ENCODE measurements around the gene SLC2A4RG. TPM values are rescaled to one million over a fixed set of nuclear protein-coding genes. Genes with fewer than 3 reads are reported as not detected.

SLC2A4RG gene
- total RNA-seq, 1 donor, result 24.2 TPM

DNA sequence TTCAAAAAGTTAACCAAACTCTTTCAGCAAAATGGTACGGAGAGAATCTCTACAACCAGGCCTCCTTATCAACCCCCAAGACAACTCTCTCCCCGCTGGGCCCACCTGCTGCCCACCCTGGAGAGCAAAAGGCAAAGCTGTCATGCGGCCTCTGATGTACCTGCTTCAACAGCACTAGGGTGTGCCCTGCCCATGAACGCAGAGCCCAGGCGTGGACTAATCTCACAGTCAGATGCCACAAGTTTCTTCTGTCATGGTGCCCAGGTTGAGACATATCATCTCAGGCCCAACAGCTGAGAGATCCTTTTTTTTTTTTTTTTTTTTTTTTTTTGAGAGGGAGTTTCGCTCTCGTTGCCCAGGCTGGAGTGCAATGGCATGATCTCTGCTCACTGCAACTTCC lies 26.3 kb downstream of the SLC2A4RG start:
- TF ChIP-seq, protein P1, sequence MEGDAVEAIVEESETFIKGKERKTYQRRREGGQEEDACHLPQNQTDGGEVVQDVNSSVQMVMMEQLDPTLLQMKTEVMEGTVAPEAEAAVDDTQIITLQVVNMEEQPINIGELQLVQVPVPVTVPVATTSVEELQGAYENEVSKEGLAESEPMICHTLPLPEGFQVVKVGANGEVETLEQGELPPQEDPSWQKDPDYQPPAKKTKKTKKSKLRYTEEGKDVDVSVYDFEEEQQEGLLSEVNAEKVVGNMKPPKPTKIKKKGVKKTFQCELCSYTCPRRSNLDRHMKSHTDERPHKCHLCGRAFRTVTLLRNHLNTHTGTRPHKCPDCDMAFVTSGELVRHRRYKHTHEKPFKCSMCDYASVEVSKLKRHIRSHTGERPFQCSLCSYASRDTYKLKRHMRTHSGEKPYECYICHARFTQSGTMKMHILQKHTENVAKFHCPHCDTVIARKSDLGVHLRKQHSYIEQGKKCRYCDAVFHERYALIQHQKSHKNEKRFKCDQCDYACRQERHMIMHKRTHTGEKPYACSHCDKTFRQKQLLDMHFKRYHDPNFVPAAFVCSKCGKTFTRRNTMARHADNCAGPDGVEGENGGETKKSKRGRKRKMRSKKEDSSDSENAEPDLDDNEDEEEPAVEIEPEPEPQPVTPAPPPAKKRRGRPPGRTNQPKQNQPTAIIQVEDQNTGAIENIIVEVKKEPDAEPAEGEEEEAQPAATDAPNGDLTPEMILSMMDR (IDR thresholded peaks at IDR 0.05; ENCODE audit: insufficient read depth, low read depth, low read length), result no peak
- no peak for DNase-seq (ENCODE audit: low read depth)
- H3K4me3 ChIP-seq (ENCODE audit: low read depth, low read length), result no peak overlapping the region

DNA sequence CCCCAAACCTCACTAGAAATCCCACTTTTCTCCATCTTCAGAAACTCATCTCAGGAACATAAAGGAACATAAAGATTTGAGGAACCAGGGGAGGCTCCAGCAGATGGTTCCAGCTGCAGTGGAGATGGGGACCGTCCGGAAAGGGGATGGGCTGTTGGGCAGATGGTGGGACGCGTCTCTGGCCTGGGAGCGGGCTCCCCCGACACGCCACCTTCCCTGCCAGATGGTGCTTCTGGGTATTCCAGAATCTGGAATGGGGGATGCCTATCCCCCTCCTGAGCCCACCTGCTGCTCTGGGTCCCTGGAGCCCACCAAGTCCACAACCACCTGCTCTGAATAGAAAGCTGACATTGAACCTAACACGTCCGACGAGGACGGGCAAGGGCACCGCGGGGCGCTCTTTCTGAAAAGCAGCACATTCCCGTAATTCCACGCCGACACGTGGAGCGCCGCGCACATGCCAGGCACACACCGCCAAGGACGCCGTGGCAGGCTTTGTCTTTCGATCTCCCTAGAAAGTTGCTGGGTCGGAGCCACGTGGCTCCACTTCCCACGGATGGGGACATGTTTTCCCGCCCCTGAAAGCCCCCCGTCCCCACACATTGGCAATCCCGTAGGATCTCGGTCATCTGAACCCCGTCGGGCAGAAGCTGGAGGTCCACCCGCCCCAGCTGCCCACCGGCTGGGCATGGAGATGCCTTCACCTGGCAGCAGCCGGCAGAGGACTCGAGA lies 27.3 kb downstream of the SLC2A4RG start:
- no peak for DNase-seq (ENCODE audit: low read depth)
- TF ChIP-seq, protein P1 (IDR thresholded peaks at IDR 0.05; ENCODE audit: insufficient read depth, low read depth, low read length), result no peak
- no peak overlapping the region for H3K4me3 ChIP-seq (ENCODE audit: low read depth, low read length)

DNA sequence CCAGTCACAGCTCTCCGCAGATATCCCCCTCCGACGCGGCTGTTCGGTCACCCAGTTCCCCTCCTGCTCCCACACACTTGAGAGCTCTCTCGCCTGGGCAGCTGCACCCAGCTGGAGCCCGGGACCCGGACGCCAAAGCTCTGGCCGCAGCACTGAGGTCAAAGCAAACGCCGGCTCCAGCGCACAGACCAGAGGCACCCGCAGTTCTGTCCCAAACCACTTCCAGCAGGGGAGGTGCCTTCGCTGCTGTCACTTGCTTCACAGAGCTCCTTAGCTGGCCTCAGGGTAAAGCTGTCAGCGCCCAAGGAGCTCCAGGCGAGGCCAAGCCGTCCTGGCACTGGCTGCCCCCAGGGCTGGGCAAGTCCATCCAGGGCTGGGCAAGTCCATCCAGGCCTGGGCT lies 27.9 kb downstream of the SLC2A4RG start:
- DNase-seq (ENCODE audit: low read depth), result no peak
- TF ChIP-seq, protein P1 (IDR thresholded peaks at IDR 0.05; ENCODE audit: insufficient read depth, low read depth, low read length), result no peak
- no peak overlapping the region for H3K4me3 ChIP-seq (ENCODE audit: low read depth, low read length)

DNA sequence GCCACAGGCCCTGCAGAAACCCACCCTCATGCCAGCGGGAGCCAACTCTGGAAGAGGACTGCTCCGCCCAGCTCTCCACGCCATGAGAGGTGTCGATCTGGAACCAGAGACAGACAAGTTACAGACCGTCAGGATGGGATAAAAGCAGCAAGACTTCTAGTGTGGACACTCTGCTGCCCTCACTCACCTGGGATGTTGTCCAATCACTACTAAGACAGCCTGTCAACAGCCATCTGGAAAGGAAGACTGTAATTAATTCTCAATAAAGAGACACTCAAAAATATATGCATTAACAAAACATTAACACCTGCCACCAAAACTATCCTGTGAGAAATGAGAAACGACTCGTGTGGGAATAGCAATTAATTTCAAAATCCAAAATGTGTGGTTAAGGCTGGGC lies 28.3 kb downstream of the SLC2A4RG start:
- DNase-seq (ENCODE audit: low read depth), result no peak
- TF ChIP-seq, protein P1 (IDR thresholded peaks at IDR 0.05; ENCODE audit: insufficient read depth, low read depth, low read length), result no peak

DNA sequence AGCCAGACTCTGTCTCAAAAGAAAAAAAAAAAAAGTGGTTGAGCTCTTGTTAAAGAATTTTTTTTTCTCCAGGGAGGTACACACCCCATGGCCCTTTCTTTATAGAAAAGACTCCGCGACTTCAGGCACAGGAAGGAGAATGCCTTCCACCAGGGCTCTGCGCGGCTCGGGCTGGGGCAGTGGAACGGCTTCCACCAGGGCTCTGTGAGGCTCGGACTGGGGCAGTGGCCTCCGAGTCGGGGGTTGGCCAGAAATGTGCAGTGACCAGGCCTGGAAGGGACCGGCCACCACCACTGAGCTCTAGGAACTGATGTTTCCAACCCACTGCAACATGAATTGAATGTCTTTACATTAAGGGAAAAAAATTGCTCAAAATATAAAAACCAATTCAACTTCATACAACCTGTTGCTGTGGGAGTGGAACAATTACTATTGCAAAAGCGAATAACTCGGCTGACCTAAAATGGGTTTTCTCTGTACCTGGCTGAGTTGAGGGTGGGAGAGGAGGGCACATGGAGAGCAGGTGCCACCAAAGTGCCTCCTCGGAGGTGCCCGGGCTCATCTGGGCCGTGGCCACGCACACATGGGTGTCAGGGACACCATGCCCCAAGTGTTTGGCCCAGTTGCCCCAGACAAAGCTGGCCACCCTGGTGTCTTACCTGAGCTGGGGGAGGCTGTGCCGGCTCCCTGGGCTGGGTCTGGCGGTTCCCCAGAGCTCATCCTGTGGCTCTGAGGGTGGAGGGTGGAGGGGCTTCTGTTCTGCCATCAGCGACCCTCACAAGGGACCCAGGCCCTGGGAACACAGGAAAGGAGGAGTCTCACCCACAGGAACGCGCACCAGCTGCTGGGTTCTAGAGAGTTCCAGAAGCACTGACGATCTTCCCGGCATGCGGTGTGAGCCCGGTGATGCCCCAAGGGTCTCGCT lies 29.3 kb downstream of the SLC2A4RG start:
- H3K4me3 ChIP-seq (ENCODE audit: low read depth, low read length), result no peak overlapping the region
- no peak for DNase-seq (ENCODE audit: low read depth)
- TF ChIP-seq, protein P1 (IDR thresholded peaks at IDR 0.05; ENCODE audit: insufficient read depth, low read depth, low read length), result no peak

More for the DNA sequence above, 28.3 kb downstream of the SLC2A4RG start:
- H3K4me3 ChIP-seq (ENCODE audit: low read depth, low read length), result no peak overlapping the region

DNA sequence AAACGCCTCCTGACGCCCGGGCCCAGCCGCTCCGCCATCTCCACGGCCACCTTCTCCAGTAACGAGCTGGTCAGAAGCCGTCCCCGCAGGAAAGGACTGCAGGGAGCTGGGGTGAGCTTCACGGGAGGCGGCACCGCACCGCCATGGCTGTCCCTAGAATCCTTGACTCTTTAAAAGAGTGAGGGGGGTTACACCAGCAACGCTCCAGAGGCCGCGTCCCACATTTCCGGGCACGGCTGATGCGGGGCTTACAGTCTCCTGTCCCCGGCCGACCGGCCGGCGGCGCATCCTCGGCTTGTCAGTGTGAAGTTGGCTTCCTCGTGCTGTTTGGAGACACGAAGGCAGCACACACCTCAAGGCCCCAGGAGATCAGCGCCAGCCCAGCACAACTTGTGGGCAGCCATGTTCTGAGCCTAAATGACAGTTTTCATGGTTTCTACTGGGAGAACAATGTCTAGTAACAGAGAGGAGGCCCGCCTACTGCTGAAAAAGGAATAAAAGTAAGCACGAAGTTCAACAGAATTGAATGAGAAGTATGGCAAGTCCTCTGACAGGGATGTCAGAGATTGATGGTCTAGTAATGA lies 30.4 kb downstream of the SLC2A4RG start:
- DNase-seq (ENCODE audit: low read depth), result no peak
- TF ChIP-seq, protein P1 (IDR thresholded peaks at IDR 0.05; ENCODE audit: insufficient read depth, low read depth, low read length), result no peak
- no peak overlapping the region for H3K4me3 ChIP-seq (ENCODE audit: low read depth, low read length)
